Stimulated activated CD4-positive, alpha-beta T cell treated with anti-CD3 and anti-CD28 coated beads, Interleukin-1b, Interleukin-23, amount 100 ng/mL, for 4 hours (primary cell): Measurements from ENCODE around the gene KRTAP5-6.
"Not testable (repeated sequence)": the region's sequence is repeated elsewhere in the genome, so short reads cannot be mapped to it uniquely, and the experiment has no call there.

Experiments used
- DNase-seq, 2 donors: peaks; one replicate each; pipeline ENCODE4 v3.0.0-alpha.2; 2020; ENCODE audit warnings: low read depth in 2 of 2

Gene KRTAP5-6

GRCh38 chr11:1661454-1662269 is 35.3 kb upstream of the KRTAP5-6 start:
- not testable (repeated sequence) for DNase-seq

GRCh38 chr11:1662699-1663283 is 34.2 kb upstream of the KRTAP5-6 start:
- not testable (repeated sequence) for DNase-seq

- no peak for DNase-seq
Measured at GRCh38 chr11:1665313-1665712, 31.7 kb upstream of the KRTAP5-6 start.

- DNase-seq: no peak
Measured at GRCh38 chr11:1667121-1667850, 29.7 kb upstream of the KRTAP5-6 start.

- no peak for DNase-seq
Measured at GRCh38 chr11:1667906-1668305, 29.1 kb upstream of the KRTAP5-6 start.

GRCh38 chr11:1668911-1669473 is 28.0 kb upstream of the KRTAP5-6 start:
- no peak for DNase-seq

- no peak for DNase-seq
Measured at GRCh38 chr11:1669546-1670218, 27.3 kb upstream of the KRTAP5-6 start.

- DNase-seq: not testable (repeated sequence)
Measured at GRCh38 chr11:1670457-1670856, 26.5 kb upstream of the KRTAP5-6 start.

GRCh38 chr11:1670905-1671371 is 26.1 kb upstream of the KRTAP5-6 start:
- no peak for DNase-seq

- no peak for DNase-seq
Measured at GRCh38 chr11:1671658-1672057, 25.3 kb upstream of the KRTAP5-6 start.

GRCh38 chr11:1672613-1673350 is 24.2 kb upstream of the KRTAP5-6 start:
- no peak for DNase-seq

- no peak for DNase-seq
Measured at GRCh38 chr11:1673446-1674172, 23.4 kb upstream of the KRTAP5-6 start.

- no peak for DNase-seq
Measured at GRCh38 chr11:1674173-1675131, 22.5 kb upstream of the KRTAP5-6 start.

GRCh38 chr11:1675536-1676228 is 21.3 kb upstream of the KRTAP5-6 start:
- no peak for DNase-seq

GRCh38 chr11:1676229-1676740 is 20.7 kb upstream of the KRTAP5-6 start:
- no peak for DNase-seq

- no peak for DNase-seq
Measured at GRCh38 chr11:1679881-1680280, 17.1 kb upstream of the KRTAP5-6 start.

GRCh38 chr11:1682225-1682905 is 14.6 kb upstream of the KRTAP5-6 start:
- no peak for DNase-seq

GRCh38 chr11:1683216-1683615 is 13.8 kb upstream of the KRTAP5-6 start:
- DNase-seq: not testable (repeated sequence)
